HAP-1 (cell line): ENCODE data around the gene RHBDD3.

Experiments
- DNase-seq, 2 experiments: peaks; one replicate each; pipeline ENCODE4 v3.0.0-alpha.2; 2016 to 2020; ENCODE audit warnings: low spot score in 2 of 2
- H3K27me3 ChIP-seq: fragments of 250-450 bp; sonication (Bioruptor Pico); 2 replicates; pipeline ENCODE4 v1.5.1; 2020; ENCODE audit warnings: low read depth, mild to moderate bottlenecking, moderate library complexity
- H3K36me3 ChIP-seq: fragments of 250-450 bp; sonication (Bioruptor Pico); replicated peaks from 2 replicates; pipeline ENCODE4 v1.5.1; 2020; ENCODE audit warnings: mild to moderate bottlenecking
- H3K4me1 ChIP-seq: fragments of 250-450 bp; sonication (Bioruptor Pico); 2 replicates; pipeline ENCODE4 v1.5.1; 2020; ENCODE audit warnings: mild to moderate bottlenecking
- H3K4me3 ChIP-seq: fragments of 250-450 bp; sonication (Bioruptor Pico); 2 replicates; pipeline ENCODE4 v1.5.1; 2020; ENCODE audit warnings: mild to moderate bottlenecking, moderate library complexity
- H3K9me3 ChIP-seq: fragments of 250-450 bp; sonication (Bioruptor Pico); 2 replicates; pipeline ENCODE4 v1.5.1; 2020; ENCODE audit warnings: mild to moderate bottlenecking, moderate library complexity
- in situ Hi-C: fragments of 300-500 bp; cut with MboI; formaldehyde crosslinking; loops from 3 replicates; pipeline ENCODE4 v1.14.3; 2020; ENCODE audit warnings: low sequenced_read_pairs, inconsistent platforms, mixed read lengths

The RHBDD3 gene

GRCh38 chr22:29309332-29310064 lies 41.7 kb upstream of the RHBDD3 start:
- DNase-seq = no peak
- Histone ChIP-seq H3K9me3 (no peaks in the 10 kb centered on the region), H3K4me3 (no peak overlapping the region), H3K27me3 (peaks cover 5% of the 10 kb centered on the region), H3K4me1 (peaks cover 10% of the 10 kb centered on the region; the same call in 1 of the 2 replicates), H3K36me3 (no peaks in the 10 kb centered on the region; the same call in none of the 2 replicates)
- in situ Hi-C loops = no loop called here

- no peaks in the 10 kb centered on the region; the same call in 1 of the 2 replicates for H3K27me3 ChIP-seq
- in situ Hi-C loops = no loop called here
- DNase-seq = no peak
- no peaks in the 10 kb centered on the region; the same call in none of the 2 replicates for H3K36me3 ChIP-seq
- no peaks in the 10 kb centered on the region for H3K9me3 ChIP-seq
- H3K4me1 ChIP-seq = peaks cover 10% of the 10 kb centered on the region; the same call in 1 of the 2 replicates
- no peak overlapping the region for H3K4me3 ChIP-seq
These were observed 41.0 kb upstream of the RHBDD3 start for GRCh38 chr22:29308791-29309262.

GRCh38 chr22:29308148-29308790 lies 40.5 kb upstream of the RHBDD3 start:
- no peaks in the 10 kb centered on the region for H3K27me3 ChIP-seq
- no peaks in the 10 kb centered on the region; the same call in none of the 2 replicates for H3K36me3 ChIP-seq
- peaks cover 10% of the 10 kb centered on the region; the same call in 1 of the 2 replicates for H3K4me1 ChIP-seq
- no peak for DNase-seq
- no peaks in the 10 kb centered on the region for H3K9me3 ChIP-seq
- H3K4me3 ChIP-seq = peak overlapping the region; percentile 64; the same call in 1 of the 2 replicates
- in situ Hi-C loops = no loop called here

GRCh38 chr22:29307596-29308147 lies 39.9 kb upstream of the RHBDD3 start:
- in situ Hi-C loops = no loop called here
- Histone ChIP-seq H3K9me3 (no peaks in the 10 kb centered on the region), H3K4me3 (peak overlapping the region; percentile 64), H3K36me3 (no peaks in the 10 kb centered on the region; the same call in none of the 2 replicates), H3K4me1 (peaks cover 10% of the 10 kb centered on the region; the same call in 1 of the 2 replicates), H3K27me3 (no peaks in the 10 kb centered on the region)
- DNase-seq = no peak

- in situ Hi-C loops = no loop called here
- DNase-seq = peak; percentile 86 to 92
- peaks cover 10% of the 10 kb centered on the region; the same call in 1 of the 2 replicates for H3K4me1 ChIP-seq
These were observed 39.2 kb upstream of the RHBDD3 start for GRCh38 chr22:29306835-29307595.

GRCh38 chr22:29306175-29306834 lies 38.5 kb upstream of the RHBDD3 start, which contains the start of gene GAS2L1:
Gene GAS2L1 (plus strand): TSS chr22:29306650. CDS start chr22:29308106, 1,456 bp downstream.
- H3K9me3 ChIP-seq = no peaks in the 10 kb centered on the region
- peak; percentile 72 to 92 for DNase-seq
- in situ Hi-C loops = no loop called here
- peaks cover 10% of the 10 kb centered on the region; the same call in 1 of the 2 replicates for H3K4me1 ChIP-seq
- H3K4me3 ChIP-seq = peak within 1 kb of the TSS; percentile 64
- H3K27me3 ChIP-seq = no peaks in the 10 kb centered on the region
- no peaks in the 10 kb centered on the region; the same call in none of the 2 replicates for H3K36me3 ChIP-seq

More at GRCh38 chr22:29306835-29307595, 39.2 kb upstream of the RHBDD3 start:
- H3K4me3 ChIP-seq = peak overlapping the region; percentile 64
- no peaks in the 10 kb centered on the region for H3K9me3 ChIP-seq
- no peaks in the 10 kb centered on the region; the same call in none of the 2 replicates for H3K36me3 ChIP-seq
- no peaks in the 10 kb centered on the region for H3K27me3 ChIP-seq

- no peaks in the 10 kb centered on the region for H3K9me3 ChIP-seq
- peaks cover 10% of the 10 kb centered on the region; the same call in 1 of the 2 replicates for H3K4me1 ChIP-seq
- DNase-seq = no peak
- in situ Hi-C loops = no loop called here
- peak overlapping the region; percentile 64 for H3K4me3 ChIP-seq
- peaks cover 2% of the 10 kb centered on the region for H3K36me3 ChIP-seq
- no peaks in the 10 kb centered on the region for H3K27me3 ChIP-seq
These were observed 38.0 kb upstream of the RHBDD3 start for GRCh38 chr22:29305836-29306174.

- no peaks in the 10 kb centered on the region for H3K27me3 ChIP-seq
- no peak overlapping the region for H3K4me3 ChIP-seq
- H3K9me3 ChIP-seq = no peaks in the 10 kb centered on the region
- H3K36me3 ChIP-seq = peaks cover 30% of the 10 kb centered on the region
- peaks cover 8% of the 10 kb centered on the region; the same call in 1 of the 2 replicates for H3K4me1 ChIP-seq
- in situ Hi-C loops = no loop called here
- no peak for DNase-seq
These were observed 35.1 kb upstream of the RHBDD3 start for GRCh38 chr22:29302681-29303465.

- Histone ChIP-seq H3K9me3 (no peaks in the 10 kb centered on the region), H3K4me1 (peaks cover 3% of the 10 kb centered on the region; the same call in 1 of the 2 replicates), H3K4me3 (no peak overlapping the region), H3K36me3 (peaks cover 35% of the 10 kb centered on the region), H3K27me3 (no peaks in the 10 kb centered on the region)
- no peak for DNase-seq
- in situ Hi-C loops = no loop called here
These were observed 34.6 kb upstream of the RHBDD3 start for GRCh38 chr22:29302402-29302680.

- in situ Hi-C loops = no loop called here
- Histone ChIP-seq H3K36me3 (peaks cover 40% of the 10 kb centered on the region), H3K27me3 (no peaks in the 10 kb centered on the region), H3K9me3 (no peaks in the 10 kb centered on the region), H3K4me1 (peaks cover 3% of the 10 kb centered on the region; the same call in 1 of the 2 replicates), H3K4me3 (no peak overlapping the region)
- no peak for DNase-seq
These were observed 34.1 kb upstream of the RHBDD3 start for GRCh38 chr22:29301716-29302401.

GRCh38 chr22:29300807-29301601 lies 33.2 kb upstream of the RHBDD3 start:
- no peak overlapping the region for H3K4me3 ChIP-seq
- H3K27me3 ChIP-seq = no peaks in the 10 kb centered on the region
- no peak for DNase-seq
- H3K36me3 ChIP-seq = peaks cover 48% of the 10 kb centered on the region
- in situ Hi-C loops = no loop called here
- peaks cover 3% of the 10 kb centered on the region; the same call in 1 of the 2 replicates for H3K4me1 ChIP-seq
- H3K9me3 ChIP-seq = no peaks in the 10 kb centered on the region
